ENCODE data around the gene ERFE.

GRCh38 chr2:238145046-238145445, 13.7 kb upstream of the ERFE start:
- TF ChIP-seq CTCF (IDR thresholded peaks at IDR 0.05; ENCODE audit: low read depth, low read length) (no peak), EZH2phosphoT487 (IDR thresholded peaks at IDR 0.05; ENCODE audit: low read depth) (no peak)

Measured in OCI-LY3 (cell line).